GM13977 (cell line): ENCODE measurements around the gene NACAD.

Source experiments
- DNase-seq: peaks from one replicate; pipeline ENCODE4 v3.0.0; 2012; ENCODE audit warnings: low spot score
- in situ Hi-C: fragments of 300-500 bp; cut with MboI; formaldehyde crosslinking; loops from one replicate; pipeline ENCODE4 v1.12.0; 2022; ENCODE audit warnings: low sequenced_read_pairs, low pct_unique_long_range_greater_than_20kb, mixed read lengths, inconsistent platforms; ENCODE audit not compliant: unreplicated experiment
- TF ChIP-seq, protein P1 (sequence below): IDR thresholded peaks from 2 replicates; pipeline ENCODE4 v1.5.1; 2012; ENCODE audit warnings: mild to moderate bottlenecking, control low read depth; ENCODE audit not compliant: insufficient read depth; ENCODE audit errors: extremely low read depth, missing control alignments

The NACAD gene

DNA sequence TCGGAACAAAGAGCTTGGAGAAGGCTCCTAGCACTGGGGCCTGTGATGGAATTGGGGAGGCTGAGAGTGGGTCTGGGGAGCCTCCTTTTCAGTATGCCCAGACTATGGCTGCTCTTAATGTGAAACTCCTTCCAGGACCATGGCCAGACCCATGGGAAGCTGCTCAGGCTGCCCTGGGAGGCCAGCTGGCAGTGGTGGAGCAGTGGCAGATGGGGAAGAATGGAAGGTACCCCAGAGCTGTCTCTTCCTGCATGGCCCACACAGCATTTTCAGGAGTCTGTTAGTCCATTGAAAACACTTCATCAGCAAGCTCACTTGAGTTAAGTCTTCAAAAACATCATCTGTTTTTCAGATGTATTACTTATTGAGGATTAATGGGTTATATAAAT lies 18.5 kb downstream of the NACAD start:
- in situ Hi-C loops, result no loop called here
- TF ChIP-seq, protein P1, sequence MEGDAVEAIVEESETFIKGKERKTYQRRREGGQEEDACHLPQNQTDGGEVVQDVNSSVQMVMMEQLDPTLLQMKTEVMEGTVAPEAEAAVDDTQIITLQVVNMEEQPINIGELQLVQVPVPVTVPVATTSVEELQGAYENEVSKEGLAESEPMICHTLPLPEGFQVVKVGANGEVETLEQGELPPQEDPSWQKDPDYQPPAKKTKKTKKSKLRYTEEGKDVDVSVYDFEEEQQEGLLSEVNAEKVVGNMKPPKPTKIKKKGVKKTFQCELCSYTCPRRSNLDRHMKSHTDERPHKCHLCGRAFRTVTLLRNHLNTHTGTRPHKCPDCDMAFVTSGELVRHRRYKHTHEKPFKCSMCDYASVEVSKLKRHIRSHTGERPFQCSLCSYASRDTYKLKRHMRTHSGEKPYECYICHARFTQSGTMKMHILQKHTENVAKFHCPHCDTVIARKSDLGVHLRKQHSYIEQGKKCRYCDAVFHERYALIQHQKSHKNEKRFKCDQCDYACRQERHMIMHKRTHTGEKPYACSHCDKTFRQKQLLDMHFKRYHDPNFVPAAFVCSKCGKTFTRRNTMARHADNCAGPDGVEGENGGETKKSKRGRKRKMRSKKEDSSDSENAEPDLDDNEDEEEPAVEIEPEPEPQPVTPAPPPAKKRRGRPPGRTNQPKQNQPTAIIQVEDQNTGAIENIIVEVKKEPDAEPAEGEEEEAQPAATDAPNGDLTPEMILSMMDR, result no peak

DNA sequence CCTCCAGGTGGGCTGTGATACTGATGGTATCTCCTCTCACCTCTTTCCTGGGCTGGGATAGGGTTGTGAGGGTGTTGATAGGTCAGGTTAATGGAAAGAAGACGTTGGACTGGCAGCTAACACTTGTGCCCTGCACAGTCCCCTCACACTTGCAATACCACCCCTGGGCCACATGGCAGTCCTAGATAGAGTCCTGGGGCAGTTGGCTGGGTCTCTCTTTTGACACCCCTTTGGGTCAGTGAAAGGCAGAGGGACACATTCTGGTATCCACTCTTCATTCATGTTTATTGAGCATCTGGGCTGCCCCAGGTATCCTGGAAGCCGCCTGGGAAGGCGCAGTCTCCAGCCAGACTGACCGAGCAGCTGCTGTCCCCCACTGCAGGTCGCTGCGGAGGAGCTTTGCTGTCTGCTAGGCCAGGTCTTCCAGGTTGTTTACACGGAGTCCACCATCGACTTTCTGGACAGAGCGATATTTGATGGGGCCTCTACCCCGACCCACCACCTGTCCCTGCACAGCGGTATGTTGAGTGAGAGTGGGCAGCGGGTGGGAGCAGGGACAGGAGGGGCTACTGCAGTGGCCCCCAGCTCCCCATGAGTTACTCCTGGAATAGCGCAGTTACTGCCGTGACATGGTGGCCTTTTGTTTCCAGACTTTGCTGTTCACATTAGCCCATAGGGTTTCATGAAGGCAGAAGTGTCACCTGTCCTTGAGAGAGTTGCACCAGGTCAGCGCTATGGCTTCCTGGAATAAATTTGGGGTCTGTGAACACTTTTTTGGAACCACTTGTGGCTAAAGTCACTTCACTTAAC lies 19.1 kb downstream of the NACAD start:
- in situ Hi-C loops, result no loop called here
- DNase-seq, result peak; percentile 17

More for the DNA sequence above, 18.5 kb downstream of the NACAD start:
- DNase-seq, result no peak

DNA sequence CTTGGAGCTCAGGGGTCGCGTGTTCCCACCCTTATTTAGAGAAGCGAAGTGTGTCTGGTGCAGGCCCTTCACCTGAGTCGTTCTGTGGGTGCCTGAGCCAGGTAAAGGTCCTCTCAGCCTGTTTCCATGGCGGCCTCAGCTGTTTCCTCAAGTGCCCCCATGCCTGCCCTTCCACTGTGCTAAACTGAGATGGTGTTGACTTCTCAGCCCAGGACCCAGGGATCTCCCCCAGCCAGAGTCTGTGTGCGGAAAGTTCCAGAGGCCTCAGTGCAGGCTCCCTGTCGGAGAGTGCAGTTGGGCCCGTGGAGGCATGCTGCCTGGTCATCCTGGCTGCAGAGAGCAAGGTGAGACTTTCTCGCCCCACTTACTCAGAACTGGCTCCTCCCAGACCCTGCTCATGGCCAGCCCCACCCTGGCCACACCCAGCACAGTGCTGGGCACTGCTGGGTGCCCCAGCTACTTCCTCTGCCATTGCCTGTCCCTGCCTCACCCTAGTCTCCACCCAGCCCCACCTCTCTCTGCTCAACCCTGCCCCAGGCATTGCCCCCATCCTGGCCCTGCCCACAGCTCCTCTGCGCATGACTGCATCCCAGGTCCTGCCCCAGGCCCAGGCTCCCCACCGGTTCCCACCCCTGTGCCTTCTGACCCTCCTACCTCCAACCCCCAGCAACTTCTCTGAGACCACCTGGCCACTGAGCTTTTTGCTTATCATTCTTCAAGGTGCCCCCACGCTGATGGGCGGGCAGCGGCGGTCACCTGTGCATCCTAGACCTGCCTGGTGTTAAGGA lies 20.3 kb downstream of the NACAD start:
- no peak for DNase-seq
- in situ Hi-C loops, result no loop called here
- TF ChIP-seq, protein P1, result no peak

More for the DNA sequence above, 19.1 kb downstream of the NACAD start:
- TF ChIP-seq, protein P1, result no peak

DNA sequence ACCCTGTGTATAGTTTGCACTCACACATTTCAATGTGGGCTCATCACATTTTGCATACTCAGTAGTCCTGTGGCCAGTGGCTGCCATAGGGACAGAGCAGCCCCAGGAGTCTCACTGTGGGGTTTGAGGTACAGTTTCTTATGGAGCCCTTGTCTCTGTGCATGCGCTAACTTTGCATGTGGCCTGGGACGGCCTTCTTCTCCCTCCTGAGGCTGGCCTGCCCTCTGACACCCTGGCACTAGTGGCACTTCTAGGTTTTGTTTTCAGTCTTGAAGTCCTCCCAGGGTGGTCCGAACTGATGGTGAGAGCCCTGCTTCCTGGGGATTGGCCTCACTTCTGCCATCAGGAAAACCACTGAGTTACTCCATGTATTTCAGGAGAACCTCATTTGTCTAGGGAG lies 21.2 kb downstream of the NACAD start:
- in situ Hi-C loops, result no loop called here
- no peak for DNase-seq
- TF ChIP-seq, protein P1, result no peak

DNA sequence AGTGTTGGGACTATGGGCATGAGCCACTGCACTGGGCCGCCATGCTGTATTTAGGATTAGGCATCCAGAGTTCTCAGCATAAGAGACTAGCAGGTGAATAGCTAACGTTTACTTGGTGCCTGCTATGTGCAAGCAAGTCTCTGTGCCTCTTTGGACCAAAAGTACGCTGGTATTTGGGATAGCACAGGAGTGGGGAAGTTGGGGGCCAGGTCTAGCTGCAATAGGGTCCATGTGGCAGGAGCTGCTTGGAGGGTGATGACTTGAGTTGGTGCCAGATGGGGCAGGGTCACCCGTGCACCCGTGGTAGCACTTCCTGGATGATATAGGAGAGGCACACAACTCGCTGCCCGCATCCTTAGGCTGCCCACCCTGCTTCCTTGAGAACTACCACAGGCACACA lies 22.4 kb downstream of the NACAD start:
- in situ Hi-C loops, result no loop called here
- DNase-seq, result no peak

DNA sequence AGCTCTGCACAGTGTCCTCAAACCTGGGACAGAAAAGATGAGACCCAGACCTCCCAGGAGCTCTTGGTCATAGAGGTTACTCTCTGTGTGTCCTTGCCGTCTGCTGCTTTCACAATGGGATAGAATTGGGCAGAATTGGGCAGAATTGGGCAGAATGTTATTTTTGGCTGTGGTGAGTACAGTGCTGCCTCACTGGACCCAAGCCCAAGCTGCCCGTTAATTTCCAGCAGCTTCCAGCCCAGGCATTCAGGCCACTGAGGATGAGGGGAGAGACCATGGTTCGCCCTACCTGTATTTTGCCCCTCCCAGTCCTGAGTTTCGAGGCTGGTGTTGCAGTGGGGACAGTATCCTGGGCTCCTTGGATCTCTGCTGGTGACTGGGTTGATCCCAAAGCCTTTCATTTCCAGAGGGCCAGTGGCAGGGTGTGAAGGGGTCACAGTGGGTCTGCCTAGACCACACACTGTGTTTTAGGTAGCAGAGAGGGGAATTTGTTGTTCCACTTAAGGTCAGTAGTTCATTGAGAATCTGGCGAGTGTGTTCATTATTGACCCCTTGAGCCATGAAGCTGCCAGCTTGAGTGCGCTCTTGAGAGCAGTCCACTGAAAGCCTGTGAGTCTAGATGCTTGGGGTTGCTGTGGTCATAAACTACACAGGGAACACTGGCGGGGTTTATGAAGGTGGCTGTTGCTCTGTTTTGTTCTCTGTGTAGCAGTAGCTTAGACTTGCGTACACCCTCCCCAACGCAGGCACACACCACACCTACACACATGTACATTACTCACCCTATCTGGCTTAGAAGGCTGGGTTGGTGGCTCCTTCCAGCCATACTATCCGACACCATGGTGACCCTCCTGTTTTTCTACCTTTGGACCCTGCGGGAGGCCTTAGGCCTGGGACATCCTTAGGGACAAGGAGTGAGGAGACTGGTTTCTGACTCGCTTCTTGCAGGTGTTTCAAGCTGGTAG lies 23.5 kb downstream of the NACAD start:
- no peak for DNase-seq
- in situ Hi-C loops, result no loop called here
- TF ChIP-seq, protein P1, result no peak

More for the DNA sequence above, 22.4 kb downstream of the NACAD start:
- TF ChIP-seq, protein P1, result no peak
